GM12878 (cell line): Measurements from ENCODE around the gene LEKR1. TPM values are rescaled to one million over a fixed set of nuclear protein-coding genes. Genes with fewer than 3 reads are reported as not detected.

Source experiments
- ATAC-seq: fragments of 200-7000 bp; cut with Tn5 transposase; 3 replicates; pipeline ENCODE4 v1.9.1; 2020; ENCODE audit warnings: mild to moderate bottlenecking, moderate library complexity
- BruUV-seq: library from RNA; stranded (reverse); fragments of 400-500 nt; replicated peaks from 2 replicates; lab custom pipeline; 2021; lab: Mats Ljungman, UMichigan
- CTCF ChIA-PET: fragments of 300-600 bp; sonication (Branson Sonifier 250); formaldehyde crosslinking; extraction: SDS; loops from one replicate; lab custom pipeline; 2021; ENCODE audit warnings: inconsistent platforms; lab: Yijun Ruan, JAX
- POLR2A ChIA-PET: fragments of 350-600 bp; formaldehyde crosslinking; extraction: SDS; loops from one replicate; lab custom pipeline; 2021; ENCODE audit warnings: inconsistent platforms; lab: Charles Lee
- RAD21 ChIA-PET: fragments of 300-600 bp; sonication (Branson Sonifier 250); formaldehyde crosslinking; loops from one replicate; lab custom pipeline; 2023; ENCODE audit warnings: antibody characterized with exemption; ENCODE audit not compliant: unreplicated experiment; lab: Charles Lee
- SMC1A ChIA-PET: fragments of 300-600 bp; sonication (Branson Sonifier 250); formaldehyde crosslinking; loops from one replicate; lab custom pipeline; 2023; ENCODE audit not compliant: unreplicated experiment, uncharacterized antibody; lab: Charles Lee
- DNase-seq: peaks from one replicate; pipeline ENCODE4 v3.0.0-alpha.2; 2011; ENCODE audit warnings: low read depth, low spot score
- FAIRE-seq: peaks from 3 replicates; lab custom pipeline; 2011; peaks lifted over from hg19 to GRCh38; lab: Jason Lieb, UNC
- H2AFZ ChIP-seq: 2 replicates; pipeline ENCODE4 v1.6.0; 2011; ENCODE audit warnings: low read depth, low read length, control low read depth; ENCODE audit not compliant: control insufficient read depth
- H3K27ac ChIP-seq: 2 replicates; pipeline ENCODE4 v1.5.1; 2011; ENCODE audit warnings: control low read depth; ENCODE audit not compliant: control insufficient read depth, insufficient read depth
- H3K27me3 ChIP-seq, 2 experiments: replicated peaks in 1 of 2; 2 replicates each; pipeline versions ENCODE4 v1.6.0 to v1.6.1; 2011; ENCODE audit warnings: low read length in 1 of 2; ENCODE audit not compliant: control insufficient read depth in 2 of 2, insufficient read depth in 2 of 2
- H3K36me3 ChIP-seq, 2 experiments: 2 replicates each; pipeline ENCODE4 v1.5.1; 2011; ENCODE audit warnings: low read length in 1 of 2; ENCODE audit not compliant: control insufficient read depth in 2 of 2, insufficient read depth in 2 of 2
- H3K4me1 ChIP-seq: 2 replicates; pipeline ENCODE4 v1.6.1; 2011; ENCODE audit warnings: mild to moderate bottlenecking, low read length, moderate library complexity, mixed read lengths; ENCODE audit not compliant: control insufficient read depth, insufficient read depth
- H3K4me2 ChIP-seq: 2 replicates; pipeline ENCODE4 v1.6.0; 2011; ENCODE audit warnings: control low read depth; ENCODE audit not compliant: control insufficient read depth, insufficient read depth
- H3K4me3 ChIP-seq: fragments of 200-600 bp; sonication (generic); 2 replicates; pipeline ENCODE4 v1.5.1; 2016
- H3K79me2 ChIP-seq: 2 replicates; pipeline ENCODE4 v1.6.0; 2011; ENCODE audit warnings: low read length; ENCODE audit not compliant: control insufficient read depth, insufficient read depth
- H3K9ac ChIP-seq: 2 replicates; pipeline ENCODE4 v1.8.0; 2011; ENCODE audit warnings: low read length, control low read depth, mixed read lengths; ENCODE audit not compliant: control insufficient read depth, insufficient read depth
- H3K9me3 ChIP-seq: replicated peaks from 3 replicates; pipeline ENCODE4 v1.5.1; 2011; ENCODE audit warnings: mild to moderate bottlenecking, low read length; ENCODE audit not compliant: control insufficient read depth, insufficient read depth
- H4K20me1 ChIP-seq: 2 replicates; pipeline ENCODE4 v1.6.0; 2011; ENCODE audit not compliant: control insufficient read depth, insufficient read depth
- ATF7 ChIP-seq: fragments of 450-650 bp; IDR thresholded peaks from 2 replicates; pipeline ENCODE4 v1.6.1; 2016; ENCODE audit warnings: low read depth, mild to moderate bottlenecking
- BACH1 ChIP-seq: fragments of 450-650 bp; IDR thresholded peaks from 2 replicates; pipeline ENCODE4 v1.6.1; 2017; ENCODE audit warnings: mild to moderate bottlenecking, borderline replicate concordance
- CBFB ChIP-seq: IDR thresholded peaks from 2 replicates; pipeline ENCODE4 v1.6.1; 2016; ENCODE audit warnings: antibody characterized with exemption, low read depth
- CHD1 ChIP-seq: IDR thresholded peaks from 2 replicates; pipeline ENCODE4 v1.6.1; 2012; ENCODE audit warnings: low read depth, low read length, improper control_type of control experiment
- IKZF1 ChIP-seq: fragments of 450-650 bp; conservative IDR thresholded peaks from 2 replicates; pipeline ENCODE4 v1.6.1; 2017; ENCODE audit warnings: antibody characterized with exemption, mild to moderate bottlenecking
- MLLT1 ChIP-seq: fragments of 450-650 bp; IDR thresholded peaks from 2 replicates; pipeline ENCODE4 v1.6.1; 2016; ENCODE audit warnings: mild to moderate bottlenecking
- MYB ChIP-seq: fragments of 150-350 bp; IDR thresholded peaks from 2 replicates; pipeline ENCODE4 v1.6.1; 2014; ENCODE audit warnings: mild to moderate bottlenecking, low read depth, low read length, borderline replicate concordance
- NFYA ChIP-seq: IDR thresholded peaks from 2 replicates; pipeline ENCODE4 v1.6.1; 2011; ENCODE audit warnings: low read depth, mild to moderate bottlenecking, low read length, improper control_type of control experiment, borderline replicate concordance
- NR2F1 ChIP-seq: fragments of 450-650 bp; conservative IDR thresholded peaks from 2 replicates; pipeline ENCODE4 v1.6.1; 2017; ENCODE audit warnings: mild to moderate bottlenecking
- POLR2AphosphoS2 ChIP-seq: IDR thresholded peaks from 2 replicates; pipeline ENCODE4 v1.6.1; 2011; ENCODE audit warnings: low read depth, mild to moderate bottlenecking, low read length, improper control_type of control experiment, moderate library complexity
- PRDM15 ChIP-seq: fragments of 450-650 bp; formaldehyde crosslinking; IDR thresholded peaks from 2 replicates; pipeline ENCODE4 v1.4.0; 2020; ENCODE audit warnings: mild to moderate bottlenecking, moderate library complexity
- RB1 ChIP-seq: fragments of 450-650 bp; formaldehyde crosslinking; IDR thresholded peaks from 2 replicates; pipeline ENCODE4 v1.6.1; 2017; ENCODE audit warnings: mild to moderate bottlenecking, borderline replicate concordance
- SUPT20H ChIP-seq: IDR thresholded peaks from 2 replicates; pipeline ENCODE4 v1.6.1; 2011; ENCODE audit warnings: low read depth, mild to moderate bottlenecking, low read length, moderate library complexity, borderline replicate concordance; ENCODE audit not compliant: control insufficient read depth
- TCF7 ChIP-seq: IDR thresholded peaks from 2 replicates; pipeline ENCODE4 v1.6.1; 2014; ENCODE audit warnings: antibody characterized with exemption, borderline replicate concordance
- WGBS: methylation state at CpG from one replicate; pipeline ENCODE4 v1.1.6; 2016; ENCODE audit warnings: low lambda C conversion rate; ENCODE audit not compliant: insufficient replicate concordance, insufficient coverage; ENCODE audit errors: missing lambda C conversion rate; 5-methylcytosine and 5-hydroxymethylcytosine counted together
- in situ Hi-C: fragments of 300-500 bp; cut with MboI; formaldehyde crosslinking; loops from 9 replicates; pipeline ENCODE4 v1.14.3; 2018; ENCODE audit warnings: mixed read lengths
- intact Hi-C: fragments of 100-400 bp; cut with micrococcal nuclease; formaldehyde crosslinking; loops from one replicate; pipeline ENCODE4 v1.14.2; 2022; ENCODE audit not compliant: unreplicated experiment
- polyA plus RNA-seq, 11 experiments: library from polyadenylated mRNA; depleted of rRNA in 4 of 11; unstranded in 6 of 11; stranded (reverse) in 5 of 11; fragments of >200 nt; fragmentation: Nextera tagmentation in 4 of 11; fragmentation: Illumina TruSeq in 1 of 11; extraction: Ambion mirVana in 4 of 11; extraction: Trizol in 1 of 11; gene quantifications; 1 replicate in 1 of 11; 2 replicates in 10 of 11; pipeline versions ENCODE4 v1.2.1 to v1.2.3, GENCODE V29; 2011 to 2016; ENCODE audit warnings: inconsistent platforms in 2 of 11, missing spikeins in 2 of 11, low read depth in 1 of 11
- total RNA-seq, 4 experiments: library from RNA; depleted of rRNA in 3 of 4; stranded (reverse); fragments of >200 nt in 3 of 4; fragmentation: Illumina TruSeq in 1 of 4; extraction: Trizol in 1 of 4; gene quantifications; 2 replicates each; pipeline versions ENCODE4 v1.2.1 to v1.2.3, GENCODE V29; 2013 to 2021
- TF ChIP-seq, protein P1 (sequence below): IDR thresholded peaks from 2 replicates; pipeline ENCODE4 v1.6.1; 2012; ENCODE audit warnings: low read depth, low read length, improper control_type of control experiment
- TF ChIP-seq, protein P2 (sequence below): fragments of 450-650 bp; IDR thresholded peaks from 2 replicates; pipeline ENCODE4 v1.6.1; 2017; ENCODE audit warnings: mild to moderate bottlenecking, moderate library complexity

The LEKR1 gene
- total and polyA plus RNA-seq, 10 of the 15 experiments (the other 5 are each of a cell fraction or from before 2014, with no cell fraction given): 0.48 to 3.2 (median 1.3) TPM

DNA sequence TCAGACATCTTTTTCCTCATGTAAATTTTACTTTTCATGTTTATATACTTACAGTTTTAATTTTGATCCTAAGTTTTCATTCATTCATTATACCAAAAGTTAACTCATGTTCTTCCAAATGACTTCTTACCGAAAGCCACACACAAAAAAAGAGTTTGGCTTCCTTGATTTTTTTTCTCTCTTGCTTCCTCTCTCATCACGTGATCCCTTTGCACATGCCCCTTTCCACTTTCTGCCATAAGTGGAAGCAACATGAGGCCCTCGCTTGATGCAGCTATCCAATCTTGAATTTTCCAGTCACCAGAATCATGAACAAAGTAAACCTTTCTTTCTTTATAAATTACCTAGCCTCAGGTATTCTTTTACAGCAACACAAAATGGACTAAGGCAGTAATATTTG, 93.7 kb downstream of the LEKR1 start:
- no peaks in the 10 kb centered on the region for H4K20me1 ChIP-seq
- no peak overlapping the region for H3K9ac ChIP-seq
- DNase-seq (no peak), FAIRE-seq (peak; percentile 7), ATAC-seq (no peak)
- H3K36me3 ChIP-seq: no peaks in the 10 kb centered on the region
- WGBS: 87% methylated on average over 3 of the region's 3 CpGs
- H3K27ac ChIP-seq: no peak overlapping the region
- no peaks in the 10 kb centered on the region for H3K4me1 ChIP-seq
- in situ Hi-C loops (no loop called here), intact Hi-C loops (no loop called here)
- no peaks in the 10 kb centered on the region for H3K79me2 ChIP-seq
- H2AFZ ChIP-seq: no peak overlapping the region
- no peaks in the 10 kb centered on the region for H3K27me3 ChIP-seq
- H3K4me2 ChIP-seq: no peak overlapping the region
- no TSS peak for BruUV-seq
- ChIA-PET CTCF (no interaction called here), RAD21 (interaction anchor here (0.9 kb wide), 1 partner anchor 107 kb away, joined by 3 read pairs; no protein-coding TSS in a partner anchor), POLR2A (no interaction called here), SMC1A (interaction anchor here (1.1 kb wide), 1 partner anchor 17 kb away, joined by 3 read pairs; no protein-coding TSS in a partner anchor)
- no peaks in the 10 kb centered on the region for H3K9me3 ChIP-seq
- H3K4me3 ChIP-seq: no peak overlapping the region
- TF ChIP-seq BACH1 (no peak), MLLT1 (no peak), CBFB (no peak), SUPT20H (no peak), NR2F1 (no peak), MYB (no peak), PRDM15 (no peak), TCF7 (no peak), RB1 (no peak), IKZF1 (no peak), NFYA (no peak), POLR2AphosphoS2 (no peak), CHD1 (no peak), ATF7 (no peak)
- TF ChIP-seq, protein P1, sequence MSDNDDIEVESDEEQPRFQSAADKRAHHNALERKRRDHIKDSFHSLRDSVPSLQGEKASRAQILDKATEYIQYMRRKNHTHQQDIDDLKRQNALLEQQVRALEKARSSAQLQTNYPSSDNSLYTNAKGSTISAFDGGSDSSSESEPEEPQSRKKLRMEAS: no peak
- TF ChIP-seq, protein P2, sequence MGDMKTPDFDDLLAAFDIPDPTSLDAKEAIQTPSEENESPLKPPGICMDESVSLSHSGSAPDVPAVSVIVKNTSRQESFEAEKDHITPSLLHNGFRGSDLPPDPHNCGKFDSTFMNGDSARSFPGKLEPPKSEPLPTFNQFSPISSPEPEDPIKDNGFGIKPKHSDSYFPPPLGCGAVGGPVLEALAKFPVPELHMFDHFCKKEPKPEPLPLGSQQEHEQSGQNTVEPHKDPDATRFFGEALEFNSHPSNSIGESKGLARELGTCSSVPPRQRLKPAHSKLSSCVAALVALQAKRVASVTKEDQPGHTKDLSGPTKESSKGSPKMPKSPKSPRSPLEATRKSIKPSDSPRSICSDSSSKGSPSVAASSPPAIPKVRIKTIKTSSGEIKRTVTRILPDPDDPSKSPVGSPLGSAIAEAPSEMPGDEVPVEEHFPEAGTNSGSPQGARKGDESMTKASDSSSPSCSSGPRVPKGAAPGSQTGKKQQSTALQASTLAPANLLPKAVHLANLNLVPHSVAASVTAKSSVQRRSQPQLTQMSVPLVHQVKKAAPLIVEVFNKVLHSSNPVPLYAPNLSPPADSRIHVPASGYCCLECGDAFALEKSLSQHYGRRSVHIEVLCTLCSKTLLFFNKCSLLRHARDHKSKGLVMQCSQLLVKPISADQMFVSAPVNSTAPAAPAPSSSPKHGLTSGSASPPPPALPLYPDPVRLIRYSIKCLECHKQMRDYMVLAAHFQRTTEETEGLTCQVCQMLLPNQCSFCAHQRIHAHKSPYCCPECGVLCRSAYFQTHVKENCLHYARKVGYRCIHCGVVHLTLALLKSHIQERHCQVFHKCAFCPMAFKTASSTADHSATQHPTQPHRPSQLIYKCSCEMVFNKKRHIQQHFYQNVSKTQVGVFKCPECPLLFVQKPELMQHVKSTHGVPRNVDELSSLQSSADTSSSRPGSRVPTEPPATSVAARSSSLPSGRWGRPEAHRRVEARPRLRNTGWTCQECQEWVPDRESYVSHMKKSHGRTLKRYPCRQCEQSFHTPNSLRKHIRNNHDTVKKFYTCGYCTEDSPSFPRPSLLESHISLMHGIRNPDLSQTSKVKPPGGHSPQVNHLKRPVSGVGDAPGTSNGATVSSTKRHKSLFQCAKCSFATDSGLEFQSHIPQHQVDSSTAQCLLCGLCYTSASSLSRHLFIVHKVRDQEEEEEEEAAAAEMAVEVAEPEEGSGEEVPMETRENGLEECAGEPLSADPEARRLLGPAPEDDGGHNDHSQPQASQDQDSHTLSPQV: no peak
